Stomach (tissue), 4 donors: ENCODE measurements around the gene DUSP18.

Experiments
- CTCF ChIP-seq, 7 experiments: fragments of 450-650 bp in 4 of 7; fragments of 200-600 bp in 3 of 7; sonication (generic) in 3 of 7; IDR thresholded peaks; one replicate each; pipeline ENCODE4 v1.5.1; 2016 to 2019; ENCODE audit warnings: antibody characterized with exemption in 7 of 7, control low read depth in 2 of 7, mild to moderate bottlenecking in 1 of 7
- POLR2A ChIP-seq, 4 donors: fragments of 450-650 bp; IDR thresholded peaks; one replicate each; pipeline ENCODE4 v1.6.1; 2016; ENCODE audit warnings: antibody characterized with exemption in 4 of 4, control low read depth in 2 of 4, mild to moderate bottlenecking in 1 of 4, moderate library complexity in 1 of 4
- POLR2AphosphoS5 ChIP-seq, 3 donors: sonication (generic); formaldehyde crosslinking; IDR thresholded peaks; one replicate each; pipeline ENCODE4 v1.6.1; 2016; ENCODE audit warnings: antibody characterized with exemption in 3 of 3

- no peak for TF ChIP-seq CTCF (IDR thresholded peaks at IDR 0.05)
- no peak for TF ChIP-seq POLR2AphosphoS5 (IDR thresholded peaks at IDR 0.05)
- no peak for TF ChIP-seq POLR2A (IDR thresholded peaks at IDR 0.05)
Measured at GRCh38 chr22:30689622-30690021, 21.9 kb upstream of the DUSP18 start.
